Esophagus squamous epithelium (tissue), 5 donors: Measurements from ENCODE around the gene UBE2S. TPM values are rescaled to one million over a fixed set of nuclear protein-coding genes. Genes with fewer than 3 reads are reported as not detected.

ENCODE experiments used
- DNase-seq: peaks from one replicate; lab custom pipeline; 2025; lab: John Stamatoyannopoulos, UW
- H3K27ac ChIP-seq, 4 donors: fragments of 200-600 bp; sonication (generic); one replicate each; pipeline ENCODE4 v1.5.1; 2016 to 2019; ENCODE audit warnings: mild to moderate bottlenecking in 1 of 4
- H3K27me3 ChIP-seq, 4 donors: fragments of 200-600 bp; sonication (generic); 1 replicate in 3 of 4; 2 replicates in 1 of 4; pipeline versions ENCODE4 v1.5.1 to v1.6.0; 2017 to 2021; ENCODE audit warnings: antibody characterized with exemption in 1 of 4
- H3K36me3 ChIP-seq, 3 donors: fragments of 200-600 bp; sonication (generic); one replicate each; pipeline ENCODE4 v1.5.1; 2016 to 2019
- H3K4me1 ChIP-seq, 3 donors: fragments of 200-600 bp; sonication (generic); one replicate each; pipeline ENCODE4 v1.5.1; 2017 to 2019
- H3K4me3 ChIP-seq, 4 donors: fragments of 200-600 bp; sonication (generic); 1 replicate in 3 of 4; 2 replicates in 1 of 4; pipeline ENCODE4 v1.5.1; 2016 to 2019; ENCODE audit warnings: mild to moderate bottlenecking in 2 of 4, moderate library complexity in 1 of 4
- H3K9me3 ChIP-seq, 3 donors: fragments of 200-600 bp; sonication (generic); one replicate each; pipeline ENCODE4 v1.5.1; 2016 to 2019
- POLR2A ChIP-seq, 4 donors: fragments of 450-650 bp; IDR thresholded peaks; one replicate each; pipeline ENCODE4 v1.6.1; 2017; ENCODE audit warnings: antibody characterized with exemption in 4 of 4, mild to moderate bottlenecking in 4 of 4, moderate library complexity in 3 of 4
- WGBS, 2 donors: methylation state at CpG; one replicate each; pipeline ENCODE4 v1.1.5; 2018; 5-methylcytosine and 5-hydroxymethylcytosine counted together
- intact Hi-C: fragments of 100-400 bp; cut with DNase I; formaldehyde crosslinking; loops from one replicate; pipeline ENCODE4 v1.15.0; 2022
- total RNA-seq, 4 donors: library from RNA; depleted of rRNA; stranded (reverse); fragments of >200 nt; gene quantifications; one replicate each; pipeline ENCODE4 v1.1.0, GENCODE V29; 2016
- TF ChIP-seq, protein P1 (sequence below), 6 experiments: fragments of 450-650 bp in 4 of 6; fragments of 200-600 bp in 2 of 6; sonication (generic) in 2 of 6; IDR thresholded peaks; one replicate each; pipeline ENCODE4 v1.5.1; 2016 to 2019; ENCODE audit warnings: antibody characterized with exemption in 6 of 6, mild to moderate bottlenecking in 4 of 6, moderate library complexity in 4 of 6
- donor health status: DM: yes; HTN: yes; CAD: no.

The UBE2S gene
- total RNA-seq, 4 donors from 2014 or later = 15.6 to 41.4 (median 31.2) TPM

DNA sequence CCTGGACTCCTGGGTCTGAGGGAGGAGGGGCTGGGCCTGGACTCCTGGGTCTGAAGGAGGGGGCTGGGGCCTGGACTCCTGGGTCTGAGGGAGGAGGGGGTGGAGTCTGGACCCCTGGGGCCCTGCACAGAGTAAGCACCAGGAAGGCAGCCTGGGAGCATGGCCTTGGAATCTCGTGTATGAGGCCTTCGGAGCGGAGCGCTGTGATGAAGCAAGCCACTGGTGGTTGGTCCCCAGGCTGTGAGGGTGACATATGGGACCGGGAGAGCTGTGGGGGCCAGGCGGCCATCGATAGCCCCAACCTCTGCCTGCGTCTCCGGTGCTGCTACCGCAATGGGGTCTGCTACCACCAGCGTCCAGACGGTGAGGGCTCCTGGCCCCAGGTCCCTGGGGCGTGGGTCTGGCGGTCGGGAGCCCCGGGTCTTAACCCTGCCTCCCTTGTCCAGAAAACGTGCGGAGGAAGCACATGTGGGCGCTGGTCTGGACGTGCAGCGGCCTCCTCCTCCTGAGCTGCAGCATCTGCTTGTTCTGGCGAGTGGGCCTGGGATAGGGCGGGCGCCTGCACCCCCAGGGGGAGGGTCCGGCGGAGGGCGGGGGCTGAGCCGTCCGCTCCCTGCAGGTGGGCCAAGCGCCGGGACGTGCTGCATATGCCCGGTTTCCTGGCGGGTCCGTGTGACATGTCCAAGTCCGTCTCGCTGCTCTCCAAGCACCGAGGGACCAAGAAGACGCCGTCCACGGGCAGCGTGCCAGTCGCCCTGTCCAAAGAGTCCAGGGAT, 30.0 kb downstream of the UBE2S start:
- intact Hi-C loops = loop anchor here (10.0 kb wide), 1 partner anchor 73 kb away; no protein-coding TSS in a partner anchor
- no peak overlapping the region for H3K4me3 ChIP-seq
- H3K36me3 ChIP-seq = no peaks in the 10 kb centered on the region
- DNase-seq = no peak
- no peak overlapping the region for H3K27ac ChIP-seq
- WGBS, 2 donors = 17 to 22% methylated on average over 3 to 7 of the region's 43 CpGs
- no peaks in the 10 kb centered on the region for H3K9me3 ChIP-seq
- peaks cover 0 to 35% (median 3%) of the 10 kb centered on the region in 3 donors for H3K4me1 ChIP-seq
- H3K27me3 ChIP-seq = peaks cover 0 to 56% (median 15%) of the 10 kb centered on the region in 4 donors
- TF ChIP-seq POLR2A (IDR thresholded peaks at IDR 0.05) = no peak

DNA sequence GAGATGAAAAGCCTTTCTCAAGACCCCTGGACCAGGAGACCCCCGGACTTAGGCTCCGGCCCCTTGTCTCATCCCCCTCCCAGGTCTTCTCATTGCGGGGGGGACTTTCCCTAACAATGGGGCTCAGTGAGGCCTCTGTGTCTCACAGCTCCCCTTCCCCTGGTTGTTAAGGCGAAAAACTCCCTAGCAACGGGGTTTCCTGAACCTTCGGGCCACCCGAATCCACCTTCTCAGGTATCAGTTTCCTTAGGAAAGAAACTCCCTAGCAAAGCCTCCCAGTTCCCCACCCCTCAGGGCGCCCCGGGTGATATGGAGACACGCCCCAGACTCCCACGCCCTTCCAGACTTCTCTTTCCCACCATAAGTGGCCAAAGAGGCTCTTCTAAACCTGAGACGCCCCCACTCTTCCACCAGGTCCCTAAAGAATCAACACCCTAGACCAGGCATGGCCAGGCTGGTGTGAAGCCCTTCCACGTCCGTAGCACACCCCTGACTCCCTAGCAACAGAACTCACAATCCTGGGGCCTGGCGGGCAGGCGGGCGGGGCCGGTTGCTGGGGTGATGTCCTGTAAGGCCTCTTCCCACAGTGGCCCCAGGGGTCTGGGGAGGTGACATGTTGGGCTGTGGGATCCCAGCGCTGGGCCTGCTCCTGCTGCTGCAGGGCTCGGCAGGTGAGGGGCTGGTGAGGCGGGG, 31.2 kb downstream of the UBE2S start, which contains the start of gene TMEM190:
Gene TMEM190, plus strand, starts transcription at position 586 of the 693 bp plus-strand sequence. Its CDS starts 28 bp downstream, at position 614.
- Histone ChIP-seq H3K36me3 (no peaks in the 10 kb centered on the region), H3K9me3 (no peaks in the 10 kb centered on the region), H3K4me3 (no peak within 1 kb of the TSS), H3K27me3 (peaks cover 0 to 68% (median 21%) of the 10 kb centered on the region in 4 donors), H3K4me1 (peaks cover 0 to 30% (median 3%) of the 10 kb centered on the region in 3 donors), H3K27ac (no peak within 1 kb of the TSS)
- intact Hi-C loops = loop anchor here (10.0 kb wide), 1 partner anchor 72 kb away; no protein-coding TSS in a partner anchor
- no peak for DNase-seq
- WGBS, 2 donors = 25 to 51% methylated on average over 6 to 19 of the region's 21 CpGs
- TF ChIP-seq, protein P1, sequence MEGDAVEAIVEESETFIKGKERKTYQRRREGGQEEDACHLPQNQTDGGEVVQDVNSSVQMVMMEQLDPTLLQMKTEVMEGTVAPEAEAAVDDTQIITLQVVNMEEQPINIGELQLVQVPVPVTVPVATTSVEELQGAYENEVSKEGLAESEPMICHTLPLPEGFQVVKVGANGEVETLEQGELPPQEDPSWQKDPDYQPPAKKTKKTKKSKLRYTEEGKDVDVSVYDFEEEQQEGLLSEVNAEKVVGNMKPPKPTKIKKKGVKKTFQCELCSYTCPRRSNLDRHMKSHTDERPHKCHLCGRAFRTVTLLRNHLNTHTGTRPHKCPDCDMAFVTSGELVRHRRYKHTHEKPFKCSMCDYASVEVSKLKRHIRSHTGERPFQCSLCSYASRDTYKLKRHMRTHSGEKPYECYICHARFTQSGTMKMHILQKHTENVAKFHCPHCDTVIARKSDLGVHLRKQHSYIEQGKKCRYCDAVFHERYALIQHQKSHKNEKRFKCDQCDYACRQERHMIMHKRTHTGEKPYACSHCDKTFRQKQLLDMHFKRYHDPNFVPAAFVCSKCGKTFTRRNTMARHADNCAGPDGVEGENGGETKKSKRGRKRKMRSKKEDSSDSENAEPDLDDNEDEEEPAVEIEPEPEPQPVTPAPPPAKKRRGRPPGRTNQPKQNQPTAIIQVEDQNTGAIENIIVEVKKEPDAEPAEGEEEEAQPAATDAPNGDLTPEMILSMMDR (IDR thresholded peaks at IDR 0.05) = no peak
- TF ChIP-seq POLR2A (IDR thresholded peaks at IDR 0.05) = no peak

DNA sequence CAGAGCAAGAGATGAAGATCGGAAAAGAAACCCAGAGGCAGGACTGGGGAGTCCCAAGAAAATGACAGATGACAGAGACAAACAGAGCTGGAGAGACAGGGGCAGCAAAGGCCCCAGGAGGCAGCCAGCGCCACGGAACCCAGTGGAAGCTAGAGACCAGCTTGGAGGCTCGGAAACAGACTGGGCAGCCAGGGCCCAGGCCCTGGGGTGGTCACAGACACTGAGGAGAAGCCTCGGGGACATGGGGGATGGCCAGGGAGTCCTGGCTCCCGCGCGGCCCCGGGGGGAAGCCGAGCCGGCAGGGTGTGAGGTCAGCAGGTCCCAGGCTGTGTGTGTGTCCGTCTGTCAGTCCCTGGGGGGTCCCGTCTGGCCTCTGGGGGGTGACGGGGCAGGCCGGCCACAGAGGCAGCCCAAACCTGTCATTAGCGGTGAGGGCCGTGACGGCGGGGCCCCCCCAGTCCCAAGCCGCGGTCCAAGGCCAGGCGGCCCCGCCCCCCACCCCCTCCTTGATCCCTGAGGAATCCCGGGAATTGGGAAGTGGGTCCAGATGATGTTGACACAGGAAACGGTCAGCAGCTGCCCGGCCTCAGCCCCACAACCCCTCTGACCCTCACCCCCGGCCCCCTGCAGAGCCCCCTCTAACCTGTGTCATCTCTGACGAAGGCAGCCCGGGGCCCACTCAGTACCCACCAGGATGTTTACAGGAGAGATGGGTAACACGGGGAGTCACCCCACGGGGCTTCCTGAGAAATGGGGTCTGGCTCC, 33.4 kb downstream of the UBE2S start:
- H3K9me3 ChIP-seq = no peaks in the 10 kb centered on the region
- no peaks in the 10 kb centered on the region for H3K36me3 ChIP-seq
- H3K27me3 ChIP-seq = peaks cover 10 to 90% (median 32%) of the 10 kb centered on the region in 4 donors
- DNase-seq = no peak
- H3K4me3 ChIP-seq = no peak overlapping the region
- WGBS, 2 donors = 14 to 45% methylated on average over 4 to 14 of the region's 31 CpGs
- H3K4me1 ChIP-seq = peaks cover 14 to 46% (median 14%) of the 10 kb centered on the region in 3 donors
- TF ChIP-seq, protein P1 (IDR thresholded peaks at IDR 0.05) = no peak
- no peak for TF ChIP-seq POLR2A (IDR thresholded peaks at IDR 0.05)
- intact Hi-C loops = loop anchor here (10.0 kb wide), 1 partner anchor 69 kb away; no protein-coding TSS in a partner anchor
- no peak overlapping the region for H3K27ac ChIP-seq

DNA sequence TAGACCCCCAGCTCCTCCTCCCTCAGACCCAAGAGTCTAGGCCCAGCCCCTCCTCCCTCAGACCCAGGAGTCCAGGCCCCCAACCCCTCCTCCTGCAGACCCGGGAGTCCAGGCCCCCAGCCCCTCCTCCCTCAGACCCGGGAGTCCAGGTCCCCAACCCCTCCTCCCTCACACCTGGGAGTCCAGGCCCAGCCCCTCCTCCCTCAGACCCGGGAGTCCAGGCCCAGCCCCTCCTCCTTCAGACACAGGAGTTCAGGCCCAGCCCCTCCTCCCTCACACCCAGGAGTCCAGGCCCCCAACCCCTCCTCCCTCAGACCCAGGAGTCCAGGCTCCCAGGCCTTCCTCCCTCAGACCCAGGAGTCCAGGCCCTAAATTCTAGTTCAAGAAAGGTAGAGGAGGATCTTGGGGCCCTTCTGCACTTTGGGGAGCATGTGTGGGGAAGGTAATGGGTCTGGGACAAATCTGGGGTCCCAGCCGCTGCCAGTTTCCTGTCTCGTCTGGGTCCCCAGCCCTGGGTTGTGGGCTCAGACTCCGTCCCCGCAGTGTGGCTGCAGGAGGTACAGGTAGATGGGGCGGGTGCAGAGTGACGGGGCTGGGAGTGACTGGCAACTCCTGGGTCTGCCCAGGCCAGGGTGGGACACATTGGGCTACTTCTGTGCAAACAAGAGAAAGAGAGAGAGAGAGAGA, 34.1 kb downstream of the UBE2S start:
- intact Hi-C loops = loop anchor here (10.0 kb wide), 1 partner anchor 69 kb away; no protein-coding TSS in a partner anchor

More for the DNA sequence above, 34.1 kb downstream of the UBE2S start:
- no peak for DNase-seq
- Histone ChIP-seq H3K4me1 (peaks cover 17 to 53% (median 19%) of the 10 kb centered on the region in 3 donors), H3K36me3 (no peaks in the 10 kb centered on the region), H3K4me3 (no peak overlapping the region), H3K27me3 (peaks cover 16 to 97% (median 36%) of the 10 kb centered on the region in 4 donors), H3K27ac (no peak overlapping the region), H3K9me3 (no peaks in the 10 kb centered on the region)
- WGBS, 2 donors = 62 to 80% methylated on average over 1 to 6 of the region's 9 CpGs
- TF ChIP-seq, protein P1 (IDR thresholded peaks at IDR 0.05) = no peak
- no peak for TF ChIP-seq POLR2A (IDR thresholded peaks at IDR 0.05)
